Muscle of arm (tissue), 12 donors: ENCODE data around the gene SNX12. TPM values are rescaled to one million over a fixed set of nuclear protein-coding genes. Genes with fewer than 3 reads are reported as not detected.

Experiments used
- polyA plus RNA-seq, 12 donors: library from polyadenylated mRNA; unstranded; fragments of 120-200 nt; gene quantifications; one replicate each; pipeline ENCODE4 v1.2.1, GENCODE V29; 2013; ENCODE audit not compliant: insufficient read length in 12 of 12

Gene SNX12
- polyA plus RNA-seq, 12 donors: 39.9 to 78.3 (median 48.1) TPM; not detected in 1

Other genes starting within 250 kb of the SNX12 start
- gene TEX11, start 159.6 kb downstream of the SNX12 start, polyA plus RNA-seq: under 1 TPM in 4 of 12 donors, not detected in 8; 0.05 to 0.14 (median 0.11) TPM
- 1 to 10 TPM in 3 of 12 donors, under 1 TPM in 7, not detected in 2; 0.41 to 1.6 (median 0.84) TPM for gene SLC7A3, start 137.2 kb downstream of the SNX12 start, polyA plus RNA-seq
- gene FOXO4, start 27.5 kb upstream of the SNX12 start, polyA plus RNA-seq: 10 to 100 TPM in 11 of 12 donors, not detected in 1; 22.8 to 48.7 (median 33.1) TPM
- 1 to 10 TPM in 6 of 12 donors, under 1 TPM in 3, not detected in 3; 0.71 to 1.7 (median 1.3) TPM for gene CXorf65, start 38.4 kb upstream of the SNX12 start, polyA plus RNA-seq
- 10 to 100 TPM in 2 of 12 donors, 1 to 10 TPM in 9, not detected in 1; 2.0 to 30.7 (median 3.4) TPM for gene IL2RG, start 43.2 kb upstream of the SNX12 start, polyA plus RNA-seq
- 10 to 100 TPM in 11 of 12 donors, not detected in 1; 25.4 to 78.5 (median 39.5) TPM for gene MED12, start 50.3 kb upstream of the SNX12 start, polyA plus RNA-seq
- gene NLGN3, start 76.5 kb upstream of the SNX12 start, polyA plus RNA-seq: 1 to 10 TPM in 11 of 12 donors, not detected in 1; 2.4 to 9.7 (median 3.3) TPM
- gene GJB1, start 154.9 kb upstream of the SNX12 start, polyA plus RNA-seq: 10 to 100 TPM in 1 of 12 donors, 1 to 10 TPM in 1, under 1 TPM in 6, not detected in 4; 0.15 to 11.6 (median 0.32) TPM
- 10 to 100 TPM in 11 of 12 donors, not detected in 1; 18.9 to 36.7 (median 21.1) TPM for gene ZMYM3, start 185.8 kb upstream of the SNX12 start, polyA plus RNA-seq
- 100 to 1,000 TPM in 11 of 12 donors, not detected in 1; 278 to 818 (median 321) TPM for gene NONO, start 215.3 kb upstream of the SNX12 start, polyA plus RNA-seq
- 100 to 1,000 TPM in 8 of 12 donors, 10 to 100 TPM in 3, not detected in 1; 42.3 to 148 (median 121) TPM for gene ITGB1BP2, start 233.4 kb upstream of the SNX12 start, polyA plus RNA-seq